H9 (cell line): Measurements from ENCODE around the gene CCL7. TPM values are rescaled to one million over a fixed set of nuclear protein-coding genes. Genes with fewer than 3 reads are reported as not detected.
A peak's percentile ranks its signal among the peaks of the same experiment; 100 is the strongest.

Experiments used
- DNase-seq: peaks from one replicate; pipeline ENCODE4 v3.0.0-alpha.2; 2017
- H2AFZ ChIP-seq: one replicate; pipeline ENCODE4 v1.6.1; 2013; ENCODE audit warnings: mild to moderate bottlenecking, low read length, control low read depth, moderate library complexity
- H2AK5ac ChIP-seq: 2 replicates; pipeline ENCODE4 v1.6.1; 2013; ENCODE audit warnings: low read length, control low read depth, mixed read lengths; ENCODE audit not compliant: insufficient read length
- H2BK120ac ChIP-seq: one replicate; pipeline ENCODE4 v1.6.1; 2013; ENCODE audit warnings: low read depth, mild to moderate bottlenecking, low read length, control low read depth, inconsistent platforms; ENCODE audit not compliant: poor library complexity, severe bottlenecking
- H2BK12ac ChIP-seq: 2 replicates; pipeline ENCODE4 v1.6.1; 2013; ENCODE audit warnings: low read length, control low read depth, mixed read lengths, low read depth; ENCODE audit not compliant: insufficient read length
- H2BK15ac ChIP-seq: 2 replicates; pipeline ENCODE4 v1.6.1; 2013; ENCODE audit warnings: low read depth, low read length, control low read depth
- H2BK20ac ChIP-seq: one replicate; pipeline ENCODE4 v1.6.1; 2013; ENCODE audit warnings: low read depth, mild to moderate bottlenecking, low read length, control low read depth, inconsistent platforms; ENCODE audit not compliant: poor library complexity, severe bottlenecking
- H2BK5ac ChIP-seq: 2 replicates; pipeline ENCODE4 v1.6.1; 2013; ENCODE audit warnings: low read length, control low read depth, mixed read lengths; ENCODE audit not compliant: insufficient read length
- H3K14ac ChIP-seq: 2 replicates; pipeline ENCODE4 v1.6.1; 2013; ENCODE audit warnings: low read length, control low read depth; ENCODE audit not compliant: insufficient read depth
- H3K18ac ChIP-seq: 2 replicates; pipeline ENCODE4 v1.6.1; 2013; ENCODE audit warnings: low read depth, mild to moderate bottlenecking, mixed read lengths, low read length, control low read depth; ENCODE audit not compliant: insufficient read length
- H3K23ac ChIP-seq: 2 replicates; pipeline ENCODE4 v1.6.1; 2013; ENCODE audit warnings: low read length, control low read depth, mixed read lengths, low read depth; ENCODE audit not compliant: insufficient read length
- H3K23me2 ChIP-seq: 2 replicates; pipeline ENCODE4 v1.6.1; 2013; ENCODE audit warnings: low read depth, mild to moderate bottlenecking, mixed read lengths, low read length, control low read depth; ENCODE audit not compliant: insufficient read length, poor library complexity, severe bottlenecking
- H3K27ac ChIP-seq: 2 replicates; pipeline ENCODE4 v1.5.1; 2013; ENCODE audit warnings: low read length, control low read depth, mixed read lengths, low read depth; ENCODE audit not compliant: insufficient read length
- H3K27me3 ChIP-seq: 2 replicates; pipeline ENCODE4 v1.6.1; 2013; ENCODE audit warnings: low read length, control low read depth, inconsistent platforms; ENCODE audit not compliant: insufficient read depth
- H3K4ac ChIP-seq: 2 replicates; pipeline ENCODE4 v1.6.1; 2013; ENCODE audit warnings: low read depth, mild to moderate bottlenecking, control low read depth, inconsistent platforms, low read length, moderate library complexity
- H3K4me1 ChIP-seq: 2 replicates; pipeline ENCODE4 v1.6.1; 2013; ENCODE audit warnings: low read length, control low read depth, inconsistent platforms; ENCODE audit not compliant: insufficient read depth
- H3K4me2 ChIP-seq: 2 replicates; pipeline ENCODE4 v1.6.1; 2013; ENCODE audit warnings: low read length, control low read depth, mixed read lengths; ENCODE audit not compliant: insufficient read length, insufficient read depth
- H3K56ac ChIP-seq: 2 replicates; pipeline ENCODE4 v1.6.1; 2013; ENCODE audit warnings: low read depth, mild to moderate bottlenecking, mixed read lengths, low read length, control low read depth; ENCODE audit not compliant: insufficient read length
- H3K79me1 ChIP-seq: 2 replicates; pipeline ENCODE4 v1.6.1; 2013; ENCODE audit warnings: low read depth, mild to moderate bottlenecking, moderate library complexity, low read length, control low read depth, inconsistent platforms; ENCODE audit not compliant: insufficient read depth, poor library complexity, severe bottlenecking
- H3K79me2 ChIP-seq: 2 replicates; pipeline ENCODE4 v1.6.1; 2013; ENCODE audit warnings: low read length, control low read depth, inconsistent platforms; ENCODE audit not compliant: insufficient read depth
- H3K9ac ChIP-seq: 2 replicates; pipeline ENCODE4 v1.6.1; 2013; ENCODE audit warnings: low read length, control low read depth, mixed read lengths; ENCODE audit not compliant: insufficient read length; ENCODE audit errors: extremely low read depth
- H3K9me3 ChIP-seq: one replicate; pipeline ENCODE4 v1.6.1; 2013; ENCODE audit warnings: low read depth, low read length, inconsistent platforms; ENCODE audit not compliant: control insufficient read depth
- H3T11ph ChIP-seq: one replicate; pipeline ENCODE4 v1.6.1; 2013; ENCODE audit warnings: mild to moderate bottlenecking, low read length, control low read depth, inconsistent platforms
- H4K20me1 ChIP-seq: one replicate; pipeline ENCODE4 v1.6.1; 2013; ENCODE audit not compliant: control insufficient read depth, insufficient read length, insufficient read depth
- H4K5ac ChIP-seq: 2 replicates; pipeline ENCODE4 v1.6.1; 2013; ENCODE audit warnings: low read depth, mild to moderate bottlenecking, mixed read lengths, low read length, control low read depth; ENCODE audit not compliant: insufficient read length
- H4K8ac ChIP-seq: replicated peaks from 2 replicates; pipeline ENCODE4 v1.6.1; 2013; ENCODE audit warnings: low read length, control low read depth, mixed read lengths, low read depth; ENCODE audit not compliant: insufficient read length
- H4K91ac ChIP-seq: 2 replicates; pipeline ENCODE4 v1.6.1; 2013; ENCODE audit warnings: low read depth, mild to moderate bottlenecking, moderate library complexity, mixed read lengths, low read length, control low read depth; ENCODE audit not compliant: insufficient read length
- H3K27ac Mint-ChIP-seq, 3 experiments: 2 replicates in 2 of 3; 3 replicates in 1 of 3; pipeline ENCODE4 v1.8.0; 2020 to 2021; ENCODE audit warnings: mixed read lengths in 3 of 3, mild to moderate bottlenecking in 1 of 3, moderate library complexity in 1 of 3
- H3K27me3 Mint-ChIP-seq: 2 replicates; pipeline ENCODE4 v1.8.0; 2021; ENCODE audit warnings: low read depth, mild to moderate bottlenecking, moderate library complexity, mixed read lengths
- H3K36me3 Mint-ChIP-seq, 3 experiments: 2 replicates in 2 of 3; 3 replicates in 1 of 3; pipeline ENCODE4 v1.8.0; 2020 to 2021; ENCODE audit warnings: low read depth in 3 of 3, mixed read lengths in 3 of 3; ENCODE audit not compliant: insufficient read depth in 1 of 3
- H3K4me1 Mint-ChIP-seq, 2 experiments: 2 replicates each; pipeline ENCODE4 v1.8.0; 2020; ENCODE audit warnings: mixed read lengths in 2 of 2
- H3K4me3 Mint-ChIP-seq, 2 experiments: 2 replicates in 1 of 2; 3 replicates in 1 of 2; pipeline ENCODE4 v1.8.0; 2020 to 2021; ENCODE audit warnings: mild to moderate bottlenecking in 2 of 2, mixed read lengths in 2 of 2, moderate library complexity in 1 of 2
- H3K9me3 Mint-ChIP-seq, 2 experiments: 2 replicates in 1 of 2; 3 replicates in 1 of 2; pipeline ENCODE4 v1.8.0; 2020; ENCODE audit warnings: mild to moderate bottlenecking in 2 of 2, mixed read lengths in 2 of 2, moderate library complexity in 1 of 2
- CTCF ChIP-seq: fragments of 200-600 bp; sonication (generic); conservative IDR thresholded peaks from 3 replicates; pipeline ENCODE4 v1.8.0; 2021; ENCODE audit warnings: antibody characterized with exemption, mild to moderate bottlenecking
- WGBS: extraction: QIAGEN DNeasy Blood & Tissue Kit; methylation state at CpG from one replicate; pipeline ENCODE4 v1.1.7; 2013; ENCODE audit warnings: missing lambda C conversion rate, low lambda C conversion rate, mixed read lengths; ENCODE audit not compliant: insufficient read length; ENCODE audit errors: extremely low coverage; 5-methylcytosine and 5-hydroxymethylcytosine counted together
- total RNA-seq: library from RNA; stranded (reverse); gene quantifications from 2 replicates; pipeline ENCODE4 v1.2.1, GENCODE V29; 2021

CCL7 gene
- total RNA-seq, 1 experiment from 2014 or later: not detected

GRCh38 chr17:34318474-34318873 lies 48.5 kb downstream of the CCL7 start:
- no CpG with 5 or more reads among the region's 3 CpGs for WGBS
- Histone ChIP-seq H3K27ac (no peak overlapping the region), H3K9ac (no peak overlapping the region), H4K20me1 (no peaks in the 10 kb centered on the region), H3K9me3 (no peaks in the 10 kb centered on the region), H3K18ac (no peak overlapping the region), H4K8ac (no peak overlapping the region), H4K5ac (no peak overlapping the region), H3K79me2 (no peaks in the 10 kb centered on the region), H3K14ac (no peak overlapping the region), H3K27me3 (no peaks in the 10 kb centered on the region), H3K23ac (no peak overlapping the region), H4K91ac (no peak overlapping the region), H3K79me1 (no peaks in the 10 kb centered on the region), H3K4ac (no peak overlapping the region), H2AFZ (no peak overlapping the region), H2BK120ac (no peak overlapping the region), H2AK5ac (no peak overlapping the region), H3T11ph (no peak overlapping the region), H2BK15ac (no peak overlapping the region), H2BK20ac (no peak overlapping the region), H3K23me2 (no peaks in the 10 kb centered on the region), H2BK12ac (no peak overlapping the region), H3K4me1 (no peaks in the 10 kb centered on the region), H3K56ac (no peak overlapping the region), H3K4me2 (no peak overlapping the region), H2BK5ac (no peak overlapping the region)
- peak; percentile 73 for DNase-seq
- H3K9me3 Mint-ChIP-seq: no peaks in the 10 kb centered on the region
- H3K4me3 Mint-ChIP-seq: no peak overlapping the region
- no peak overlapping the region for H3K27ac Mint-ChIP-seq
- peak; percentile 60 for TF ChIP-seq CTCF
- H3K27me3 Mint-ChIP-seq: peaks cover 17% of the 10 kb centered on the region
- H3K36me3 Mint-ChIP-seq: no peaks in the 10 kb centered on the region
- no peaks in the 10 kb centered on the region for H3K4me1 Mint-ChIP-seq
